ENCODE results near the gene TMSB4X.

GRCh38 chrX:13001097-13001496 lies 26.2 kb downstream of the TMSB4X start:
- no peak for TF ChIP-seq CTCF (IDR thresholded peaks at IDR 0.05)
- no peak for TF ChIP-seq POLR2A (IDR thresholded peaks at IDR 0.05; ENCODE audit: low read depth)
- TF ChIP-seq POLR2AphosphoS5 (IDR thresholded peaks at IDR 0.05): no peak
